HL-60 (cell line): Measurements from ENCODE around the gene GPC4.

Experiments
- DNase-seq, 2 experiments: peaks; one replicate each; pipeline ENCODE4 v3.0.0-alpha.2; 2010 to 2020; ENCODE audit warnings: low read depth in 1 of 2, low spot score in 1 of 2
- H3K27ac ChIP-seq: fragments of 250-450 bp; sonication (Bioruptor Pico); replicated peaks from 2 replicates; pipeline ENCODE4 v1.5.1; 2020; ENCODE audit warnings: mild to moderate bottlenecking, moderate library complexity
- H3K27me3 ChIP-seq: fragments of 250-450 bp; sonication (Bioruptor Pico); 2 replicates; pipeline ENCODE4 v1.5.1; 2021; ENCODE audit warnings: mild to moderate bottlenecking, moderate library complexity; ENCODE audit not compliant: insufficient read depth, poor library complexity, severe bottlenecking
- H3K4me3 ChIP-seq: replicated peaks from 2 replicates; pipeline ENCODE4 v1.5.1; 2011; ENCODE audit warnings: mild to moderate bottlenecking, control low read depth, low read length; ENCODE audit not compliant: insufficient read depth
- CTCF ChIP-seq: IDR thresholded peaks from one replicate; pipeline ENCODE4 v1.5.1; 2011; ENCODE audit warnings: low read length, control low read depth, inconsistent platforms; ENCODE audit not compliant: insufficient read depth
- GABPA ChIP-seq: IDR thresholded peaks from 2 replicates; pipeline ENCODE4 v1.6.1; 2012; ENCODE audit warnings: low read depth
- POLR2AphosphoS5 ChIP-seq: IDR thresholded peaks from 2 replicates; pipeline ENCODE4 v1.6.1; 2012; ENCODE audit warnings: low read depth
- REST ChIP-seq: IDR thresholded peaks from 2 replicates; pipeline ENCODE4 v1.6.1; 2012; ENCODE audit warnings: low read depth; ENCODE audit not compliant: insufficient replicate concordance
- SPI1 ChIP-seq: IDR thresholded peaks from 2 replicates; pipeline ENCODE4 v1.6.1; 2012; ENCODE audit warnings: low read depth, mild to moderate bottlenecking, borderline replicate concordance

Gene GPC4

GRCh38 chrX:133373386-133374079 is 41.8 kb downstream of the GPC4 start:
- Histone ChIP-seq H3K27me3 (no peaks in the 10 kb centered on the region), H3K4me3 (no peak overlapping the region), H3K27ac (no peak overlapping the region)
- no peak for DNase-seq
- TF ChIP-seq GABPA (no peak), REST (no peak), SPI1 (no peak), CTCF (no peak), POLR2AphosphoS5 (no peak)

- DNase-seq, result no peak
- no peak for TF ChIP-seq REST
- TF ChIP-seq CTCF, result no peak
- TF ChIP-seq GABPA, result no peak
- TF ChIP-seq SPI1, result no peak
- TF ChIP-seq POLR2AphosphoS5, result no peak
- no peaks in the 10 kb centered on the region for H3K27me3 ChIP-seq
- H3K4me3 ChIP-seq, result no peak overlapping the region
- H3K27ac ChIP-seq, result no peak overlapping the region
Measured at GRCh38 chrX:133370696-133371275, 44.5 kb downstream of the GPC4 start.

- no peaks in the 10 kb centered on the region for H3K27me3 ChIP-seq
- TF ChIP-seq CTCF, result no peak
- no peak for TF ChIP-seq SPI1
- TF ChIP-seq POLR2AphosphoS5, result no peak
- TF ChIP-seq GABPA, result no peak
- TF ChIP-seq REST, result no peak
- H3K4me3 ChIP-seq, result no peak overlapping the region
- no peak overlapping the region for H3K27ac ChIP-seq
- no peak for DNase-seq
Measured at GRCh38 chrX:133369065-133369464, 46.2 kb downstream of the GPC4 start.
